ENCODE data around the gene GLRB. TPM values are rescaled to one million over a fixed set of nuclear protein-coding genes. Genes with fewer than 3 reads are reported as not detected.

Gene GLRB
- total RNA-seq, 1 experiment from 2014 or later, result 0.70 TPM

- Histone ChIP-seq H2BK5ac (ENCODE audit: insufficient read length, low read length) (no peak within 1 kb of the TSS), H3K14ac (ENCODE audit: insufficient read depth, low read length) (no peak within 1 kb of the TSS), H2BK20ac (ENCODE audit: low read depth, low read length, poor library complexity, severe bottlenecking) (no peak within 1 kb of the TSS), H2BK15ac (ENCODE audit: low read depth, low read length) (no peak within 1 kb of the TSS), H4K20me1 (ENCODE audit: control insufficient read depth, insufficient read depth, insufficient read length) (no peaks in the 10 kb centered on the region), H3K56ac (ENCODE audit: insufficient read length, low read depth, low read length) (no peak within 1 kb of the TSS), H3K4ac (ENCODE audit: low read depth, low read length) (no peak within 1 kb of the TSS), H3K18ac (ENCODE audit: insufficient read length, low read depth, low read length) (no peak within 1 kb of the TSS), H2AK5ac (ENCODE audit: insufficient read length, low read length) (no peak within 1 kb of the TSS), H3K9me3 (ENCODE audit: control insufficient read depth, low read depth, low read length) (no peaks in the 10 kb centered on the region), H3K79me1 (ENCODE audit: insufficient read depth, low read depth, low read length, poor library complexity, severe bottlenecking) (no peaks in the 10 kb centered on the region), H3K9ac (ENCODE audit: extremely low read depth, insufficient read length, low read length) (no peak within 1 kb of the TSS), H2BK120ac (ENCODE audit: low read depth, low read length, poor library complexity, severe bottlenecking) (no peak within 1 kb of the TSS), H3K23ac (ENCODE audit: insufficient read length, low read depth, low read length) (no peak within 1 kb of the TSS), H2AFZ (ENCODE audit: low read length) (no peak within 1 kb of the TSS), H3K27ac (ENCODE audit: insufficient read length, low read depth, low read length) (no peak within 1 kb of the TSS), H3K23me2 (ENCODE audit: insufficient read length, low read depth, low read length, poor library complexity, severe bottlenecking) (peaks cover 16% of the 10 kb centered on the region), H4K91ac (ENCODE audit: insufficient read length, low read depth, low read length) (no peak within 1 kb of the TSS), H3K4me1 (ENCODE audit: insufficient read depth, low read length) (no peaks in the 10 kb centered on the region; the same call in 1 of the 2 replicates), H3K4me2 (ENCODE audit: insufficient read depth, insufficient read length, low read length) (peak within 1 kb of the TSS; percentile 99), H3K27me3 (ENCODE audit: insufficient read depth, low read length) (peaks cover 24% of the 10 kb centered on the region), H3T11ph (ENCODE audit: low read length) (no peak within 1 kb of the TSS), H3K79me2 (ENCODE audit: insufficient read depth, low read length) (no peaks in the 10 kb centered on the region), H2BK12ac (ENCODE audit: insufficient read length, low read depth, low read length) (no peak within 1 kb of the TSS), H4K8ac (replicated peaks; ENCODE audit: insufficient read length, low read depth, low read length) (no peak within 1 kb of the TSS), H4K5ac (ENCODE audit: insufficient read length, low read depth, low read length) (no peak within 1 kb of the TSS)
- no CpG with 5 or more reads among the region's 57 CpGs for WGBS (ENCODE audit: extremely low coverage, insufficient read length, low lambda C conversion rate)
- peak within 1 kb of the TSS; percentile 70 to 88 for H3K4me3 Mint-ChIP-seq
- no peak within 1 kb of the TSS for H3K27ac Mint-ChIP-seq
- H3K9me3 Mint-ChIP-seq, result no peaks in the 10 kb centered on the region; a peak in 1 of 5 replicates
- H3K4me1 Mint-ChIP-seq, result peaks cover 13 to 24% of the 10 kb centered on the region in 2 experiments
- no peak for TF ChIP-seq CTCF (conservative IDR thresholded peaks at IDR 0.05)
- H3K27me3 Mint-ChIP-seq (ENCODE audit: low read depth), result peaks cover 69% of the 10 kb centered on the region
- H3K36me3 Mint-ChIP-seq (ENCODE audit: insufficient read depth in 1 of 3, low read depth in 3 of 3), result peaks cover 0 to 1% (median 0%) of the 10 kb centered on the region in 3 experiments; a peak in 2 of 7 replicates
- peak; percentile 83 for DNase-seq
These were observed 144.5 kb downstream of the GLRB start, which contains the start of gene GRIA2 for GRCh38 chr4:157220371-157220881. Gene GRIA2, plus strand, starts transcription at chr4:157220728. Its CDS starts 315 bp downstream, at chr4:157221043.

Measured in H9 (cell line).